ENCODE measurements around the gene CD69.

DNA sequence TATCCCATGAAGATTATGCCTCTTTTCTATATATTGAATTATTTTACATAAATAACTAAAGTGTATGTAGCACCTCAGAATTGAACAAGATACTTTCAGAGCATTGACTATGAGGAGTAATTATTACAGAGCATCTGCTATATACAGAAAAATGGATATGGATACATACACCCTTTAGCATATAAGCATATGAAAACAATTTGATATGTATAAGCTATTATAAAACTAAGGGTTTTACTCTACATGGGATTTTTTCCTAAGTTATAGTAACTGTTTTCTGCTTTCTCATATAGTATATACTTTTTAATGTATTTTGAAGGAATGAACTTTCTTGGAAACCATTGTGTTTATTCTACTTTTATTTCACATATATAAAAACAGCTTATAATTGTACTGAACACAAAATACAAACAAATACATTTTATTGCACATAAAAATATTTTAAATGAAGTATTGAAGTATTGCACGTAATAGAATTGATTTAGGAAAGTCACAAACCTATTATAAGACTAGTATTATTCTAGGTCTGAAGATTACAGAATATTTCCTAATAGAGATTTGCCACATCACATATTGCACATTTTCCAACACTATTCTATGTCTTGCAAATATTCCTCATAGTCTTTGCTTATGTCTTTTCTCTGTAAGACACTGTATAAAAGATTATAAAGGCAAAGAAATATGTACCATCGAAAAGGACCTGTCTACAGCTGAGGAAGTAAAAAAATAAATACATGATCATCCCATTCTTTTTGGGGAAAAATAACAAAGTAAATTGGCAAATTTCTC, 8.4 kb downstream of the CD69 start:
- TF ChIP-seq CTCF (IDR thresholded peaks at IDR 0.05) (no peak), POLR2A (IDR thresholded peaks at IDR 0.05) (no peak)
